ENCODE results near the gene BCAS3. TPM values are rescaled to one million over a fixed set of nuclear protein-coding genes. Genes with fewer than 3 reads are reported as not detected.

BCAS3 gene
- total RNA-seq, 4 donors from 2014 or later, result 21.7 to 42.2 (median 23.0) TPM

- TF ChIP-seq, protein P1, sequence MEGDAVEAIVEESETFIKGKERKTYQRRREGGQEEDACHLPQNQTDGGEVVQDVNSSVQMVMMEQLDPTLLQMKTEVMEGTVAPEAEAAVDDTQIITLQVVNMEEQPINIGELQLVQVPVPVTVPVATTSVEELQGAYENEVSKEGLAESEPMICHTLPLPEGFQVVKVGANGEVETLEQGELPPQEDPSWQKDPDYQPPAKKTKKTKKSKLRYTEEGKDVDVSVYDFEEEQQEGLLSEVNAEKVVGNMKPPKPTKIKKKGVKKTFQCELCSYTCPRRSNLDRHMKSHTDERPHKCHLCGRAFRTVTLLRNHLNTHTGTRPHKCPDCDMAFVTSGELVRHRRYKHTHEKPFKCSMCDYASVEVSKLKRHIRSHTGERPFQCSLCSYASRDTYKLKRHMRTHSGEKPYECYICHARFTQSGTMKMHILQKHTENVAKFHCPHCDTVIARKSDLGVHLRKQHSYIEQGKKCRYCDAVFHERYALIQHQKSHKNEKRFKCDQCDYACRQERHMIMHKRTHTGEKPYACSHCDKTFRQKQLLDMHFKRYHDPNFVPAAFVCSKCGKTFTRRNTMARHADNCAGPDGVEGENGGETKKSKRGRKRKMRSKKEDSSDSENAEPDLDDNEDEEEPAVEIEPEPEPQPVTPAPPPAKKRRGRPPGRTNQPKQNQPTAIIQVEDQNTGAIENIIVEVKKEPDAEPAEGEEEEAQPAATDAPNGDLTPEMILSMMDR (IDR thresholded peaks at IDR 0.05; ENCODE audit: low read depth), result no peak
Observed at GRCh38 chr17:61205401-61205800, 527.8 kb downstream of the BCAS3 start.

DNA sequence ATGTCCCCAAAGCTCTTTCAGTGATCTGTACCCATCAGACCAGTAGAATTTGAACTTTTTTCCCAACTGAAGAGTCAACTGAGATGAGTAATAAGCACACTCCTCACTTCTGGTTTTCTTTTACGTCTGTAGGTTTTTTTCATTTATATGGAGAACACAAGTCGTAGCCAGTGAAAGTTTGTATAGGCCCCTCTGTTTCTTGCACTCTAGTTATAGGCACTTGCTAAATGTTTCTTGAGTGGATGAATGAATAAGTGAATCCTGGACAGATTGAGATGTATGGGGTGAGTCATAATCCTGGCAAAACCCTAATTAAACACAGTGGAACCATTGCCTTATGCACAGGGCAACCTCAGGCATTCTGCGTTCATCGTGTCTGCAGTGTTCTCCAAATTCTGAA is 528.3 kb downstream of the BCAS3 start:
- TF ChIP-seq, protein P1 (IDR thresholded peaks at IDR 0.05; ENCODE audit: low read depth), result no peak

DNA sequence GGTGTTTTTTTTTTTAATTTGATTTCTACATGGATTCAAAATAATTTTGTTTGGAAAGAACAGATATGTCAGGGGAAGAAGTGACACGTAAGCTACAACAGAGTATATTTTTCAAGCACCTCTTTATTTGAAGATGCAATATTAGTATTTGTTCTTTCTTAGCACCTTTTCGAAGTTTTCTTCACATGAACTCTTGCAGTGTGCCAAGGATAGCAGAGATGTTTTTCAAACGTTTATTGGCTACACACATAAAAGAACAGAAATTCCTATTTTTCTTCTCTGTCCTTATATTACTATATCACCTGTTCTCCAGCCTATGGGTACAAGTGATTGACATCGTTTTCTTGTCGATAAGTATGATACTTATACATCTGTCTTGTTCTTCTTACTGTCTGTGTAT is 529.3 kb downstream of the BCAS3 start:
- TF ChIP-seq, protein P1 (IDR thresholded peaks at IDR 0.05; ENCODE audit: low read depth), result no peak

- TF ChIP-seq, protein P1 (IDR thresholded peaks at IDR 0.05; ENCODE audit: low read depth), result no peak
Observed at GRCh38 chr17:61208301-61209105, 530.9 kb downstream of the BCAS3 start.

DNA sequence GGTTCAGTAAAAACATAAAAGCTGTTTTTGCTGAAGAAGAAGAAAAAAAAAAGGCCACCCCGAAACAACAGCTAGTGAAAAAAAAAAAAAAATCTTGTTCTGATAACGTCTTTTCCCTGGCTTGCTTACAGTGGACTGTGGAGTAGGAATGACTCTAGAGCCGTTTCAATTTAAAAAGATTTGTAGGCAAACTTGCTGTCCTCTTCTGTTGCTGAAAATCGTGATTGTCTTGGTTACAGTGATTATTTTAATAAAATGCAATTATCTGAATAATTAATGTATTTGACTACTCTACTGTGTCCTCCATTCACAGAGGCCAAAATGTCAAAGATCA is 531.4 kb downstream of the BCAS3 start:
- TF ChIP-seq, protein P1 (IDR thresholded peaks at IDR 0.05; ENCODE audit: low read depth), result no peak

GRCh38 chr17:61209525-61209924 is 531.9 kb downstream of the BCAS3 start:
- TF ChIP-seq, protein P1 (IDR thresholded peaks at IDR 0.05; ENCODE audit: low read depth), result no peak

DNA sequence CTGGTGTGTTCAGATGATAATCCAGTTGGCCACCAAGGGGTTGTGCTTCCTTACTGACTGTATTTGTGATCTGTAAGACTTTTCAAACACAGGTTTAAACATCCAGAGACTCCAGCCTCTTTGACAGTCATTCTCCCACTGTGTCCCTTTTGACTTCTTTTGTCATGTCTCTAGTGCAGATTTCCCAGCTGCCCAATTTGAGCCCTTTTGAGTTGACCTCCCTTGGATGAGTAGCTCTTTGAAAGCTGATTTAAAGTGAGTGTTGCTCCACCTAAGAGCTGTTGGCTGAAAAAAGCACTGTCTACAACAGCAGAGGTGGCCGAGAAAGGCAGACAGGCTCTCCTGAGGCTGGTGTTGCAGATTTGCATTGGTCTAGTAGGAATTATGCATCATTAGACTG is 533.6 kb downstream of the BCAS3 start:
- TF ChIP-seq, protein P1 (IDR thresholded peaks at IDR 0.05; ENCODE audit: low read depth), result no peak
